Measurements from ENCODE around the gene TMEM186.

GRCh38 chr16:8796469-8797363, 723 bp downstream of the TMEM186 start:
- TF ChIP-seq CTCF (conservative IDR thresholded peaks at IDR 0.05 in 1 of 2, IDR thresholded peaks at IDR 0.05 in 1 of 2; ENCODE audit: extremely low read depth in 1 of 2, insufficient read depth in 1 of 2, low read depth in 1 of 2, low read length in 2 of 2) (no peak), EZH2 (IDR thresholded peaks at IDR 0.05; ENCODE audit: borderline replicate concordance, low read length) (no peak)
